ENCODE measurements around the gene CCDC102A. TPM values are rescaled to one million over a fixed set of nuclear protein-coding genes. Genes with fewer than 3 reads are reported as not detected.

Gene CCDC102A
- total RNA-seq, 2 experiments from 2014 or later = 8.1 to 10.5 TPM

Other genes starting within 250 kb of the CCDC102A start
- gene CCL22, start 177.8 kb downstream of the CCDC102A start, total RNA-seq = under 1 TPM; 0.50 to 0.74 TPM
- not detected for gene CX3CL1, start 164.1 kb downstream of the CCDC102A start, total RNA-seq
- under 1 TPM; 0.40 to 0.42 TPM for gene CCL17, start 131.8 kb downstream of the CCDC102A start, total RNA-seq
- 10 to 100 TPM; 45.8 to 61.8 TPM for gene CIAPIN1, start 89.2 kb downstream of the CCDC102A start, total RNA-seq
- gene COQ9, start 89.1 kb downstream of the CCDC102A start, total RNA-seq = 10 to 100 TPM; 39.8 to 41.1 TPM
- gene POLR2C, start 73.9 kb downstream of the CCDC102A start, total RNA-seq = 10 to 100 TPM; 54.0 to 55.0 TPM
- 1 to 10 TPM; 2.3 to 2.7 TPM for gene DOK4, start 50.1 kb downstream of the CCDC102A start, total RNA-seq
- 1 to 10 TPM; 5.9 to 6.6 TPM for gene ADGRG5, start 6.1 kb upstream of the CCDC102A start, total RNA-seq
- 1 to 10 TPM; 2.2 to 2.9 TPM for gene ADGRG1, start 92.1 kb upstream of the CCDC102A start, total RNA-seq
- not detected for gene ADGRG3, start 131.7 kb upstream of the CCDC102A start, total RNA-seq
- gene DRC7, start 158.2 kb upstream of the CCDC102A start, total RNA-seq = not detected
- gene KATNB1, start 199.2 kb upstream of the CCDC102A start, total RNA-seq = 10 to 100 TPM; 23.1 to 31.7 TPM